Endothelial cell of umbilical vein (primary cell): Measurements from ENCODE around the gene DERA. TPM values are rescaled to one million over a fixed set of nuclear protein-coding genes. Genes with fewer than 3 reads are reported as not detected.

Source experiments
- BruUV-seq: library from RNA; stranded (reverse); fragments of 400-500 nt; replicated peaks from 2 replicates; lab custom pipeline; 2021; lab: Mats Ljungman, UMichigan
- CTCF ChIA-PET: fragments of 300-600, 350-600 bp; sonication (Branson Sonifier 250); formaldehyde crosslinking; loops from one replicate; lab custom pipeline; 2021; ENCODE audit warnings: antibody characterized with exemption, inconsistent platforms; lab: Charles Lee
- POLR2A ChIA-PET: fragments of 300-600, 350-600 bp; sonication (Branson Sonifier 250); formaldehyde crosslinking; loops from one replicate; lab custom pipeline; 2021; ENCODE audit warnings: antibody characterized with exemption, inconsistent platforms; lab: Charles Lee
- DNase-seq: peaks from one replicate; pipeline ENCODE4 v3.0.0-alpha.2; 2011; ENCODE audit warnings: low read depth, low spot score
- FAIRE-seq: peaks from 2 replicates; lab custom pipeline; 2011; peaks lifted over from hg19 to GRCh38; lab: Jason Lieb, UNC
- H2AFZ ChIP-seq: 2 replicates; pipeline ENCODE4 v1.6.0; 2012; ENCODE audit warnings: low read depth, low read length, control low read depth, inconsistent platforms
- H3K27ac ChIP-seq: 2 replicates; pipeline ENCODE4 v1.5.1; 2011; ENCODE audit warnings: low read depth, mild to moderate bottlenecking, control low read depth, low read length, moderate library complexity; ENCODE audit not compliant: insufficient read depth
- H3K27me3 ChIP-seq, 2 experiments: 2 replicates each; pipeline versions ENCODE4 v1.6.0 to v1.6.1; 2011; ENCODE audit warnings: low read length in 2 of 2, mixed read lengths in 1 of 2; ENCODE audit not compliant: control insufficient read depth in 2 of 2, insufficient read depth in 2 of 2
- H3K36me3 ChIP-seq, 2 experiments: 2 replicates in 1 of 2; 3 replicates in 1 of 2; pipeline ENCODE4 v1.5.1; 2011; ENCODE audit warnings: low read length in 2 of 2, mild to moderate bottlenecking in 1 of 2, moderate library complexity in 1 of 2; ENCODE audit not compliant: control insufficient read depth in 2 of 2, insufficient read depth in 2 of 2; ENCODE audit errors: extremely low read depth in 1 of 2
- H3K4me1 ChIP-seq: 3 replicates; pipeline ENCODE4 v1.5.1; 2011; ENCODE audit warnings: mild to moderate bottlenecking, low read length; ENCODE audit not compliant: control insufficient read depth, insufficient read depth; ENCODE audit errors: extremely low read depth
- H3K4me2 ChIP-seq: 2 replicates; pipeline ENCODE4 v1.6.1; 2011; ENCODE audit warnings: low read length, control low read depth, mixed read lengths; ENCODE audit not compliant: insufficient read depth
- H3K4me3 ChIP-seq, 3 experiments: fragments of 200-600 bp in 1 of 3; sonication (generic), shearing (Covaris generic) in 1 of 3; replicated peaks in 1 of 3; 2 replicates each; pipeline ENCODE4 v1.5.1; 2011 to 2016; ENCODE audit warnings: control low read depth in 3 of 3, low read length in 3 of 3, mild to moderate bottlenecking in 2 of 3, inconsistent platforms in 1 of 3, low read depth in 1 of 3, moderate library complexity in 1 of 3; ENCODE audit not compliant: insufficient read depth in 1 of 3
- H3K79me2 ChIP-seq: 2 replicates; pipeline ENCODE4 v1.6.0; 2012; ENCODE audit warnings: low read length, inconsistent platforms; ENCODE audit not compliant: control insufficient read depth, insufficient read depth
- H3K9ac ChIP-seq: replicated peaks from 2 replicates; pipeline ENCODE3; 2011; ENCODE audit warnings: low read length, control low read depth; ENCODE audit not compliant: insufficient read depth; ENCODE audit errors: extremely low read depth
- H3K9me1 ChIP-seq: replicated peaks from 3 replicates; pipeline ENCODE4 v1.6.0; 2011; ENCODE audit warnings: mild to moderate bottlenecking, low read length; ENCODE audit not compliant: control insufficient read depth, insufficient read depth; ENCODE audit errors: extremely low read depth
- H3K9me3 ChIP-seq: replicated peaks from 2 replicates; pipeline ENCODE4 v1.5.1; 2012; ENCODE audit warnings: low read length, inconsistent platforms; ENCODE audit not compliant: control insufficient read depth, insufficient read depth
- H4K20me1 ChIP-seq: replicated peaks from 2 replicates; pipeline ENCODE3; 2011; ENCODE audit warnings: mild to moderate bottlenecking, low read length; ENCODE audit not compliant: control insufficient read depth, insufficient read depth; ENCODE audit errors: extremely low read depth
- CTCF ChIP-seq, 2 donors: IDR thresholded peaks; 1 replicate in 1 of 2; 2 replicates in 1 of 2; pipeline ENCODE4 v1.5.1; 2011; ENCODE audit warnings: low read length in 2 of 2, mild to moderate bottlenecking in 2 of 2, moderate library complexity in 2 of 2, control low read depth in 1 of 2, inconsistent platforms in 1 of 2, low read depth in 1 of 2; ENCODE audit not compliant: insufficient read depth in 1 of 2; ENCODE audit errors: extremely low read depth in 1 of 2
- EZH2 ChIP-seq: IDR thresholded peaks from 2 replicates; pipeline ENCODE4 v1.6.1; 2012; ENCODE audit warnings: borderline replicate concordance, low read depth, mild to moderate bottlenecking, moderate library complexity, low read length, inconsistent platforms; ENCODE audit not compliant: severe bottlenecking
- FOS ChIP-seq: IDR thresholded peaks from 2 replicates; pipeline ENCODE4 v1.6.1; 2011; ENCODE audit warnings: mild to moderate bottlenecking, low read length, moderate library complexity, borderline replicate concordance; ENCODE audit not compliant: insufficient read depth
- JUN ChIP-seq: IDR thresholded peaks from 2 replicates; pipeline ENCODE4 v1.6.1; 2011; ENCODE audit warnings: borderline replicate concordance, low read depth; ENCODE audit not compliant: insufficient read length, insufficient read depth
- MAX ChIP-seq: IDR thresholded peaks from 2 replicates; pipeline ENCODE4 v1.6.1; 2011; ENCODE audit not compliant: insufficient read depth, insufficient read length
- MYC ChIP-seq: IDR thresholded peaks from one replicate; pipeline ENCODE4 v1.6.1; 2011; ENCODE audit warnings: mild to moderate bottlenecking, low read depth, low read length
- POLR2AphosphoS5 ChIP-seq: IDR thresholded peaks from 2 replicates; pipeline ENCODE4 v1.6.1; 2012; ENCODE audit warnings: low read depth, mild to moderate bottlenecking, control low read depth, low read length, moderate library complexity; ENCODE audit not compliant: insufficient read depth
- dilution Hi-C: fragments of 300-500 bp; cut with MboI; formaldehyde crosslinking; loops from one replicate; pipeline ENCODE4 v1.15.0; 2019; ENCODE audit warnings: low sequenced_read_pairs; ENCODE audit not compliant: extremely low pct_ligation_motif_present
- intact Hi-C: fragments of 100-400 bp; cut with micrococcal nuclease; formaldehyde crosslinking; loops from one replicate; pipeline ENCODE4 v1.10.0; 2022
- polyA plus RNA-seq, 4 experiments: library from polyadenylated mRNA; depleted of rRNA in 3 of 4; stranded (reverse) in 3 of 4; unstranded in 1 of 4; fragments of >200 nt; gene quantifications; 2 replicates each; pipeline versions ENCODE4 v1.2.1 to v1.2.3, GENCODE V29; 2011 to 2012; ENCODE audit warnings: missing spikeins in 1 of 4
- total RNA-seq: library from RNA; stranded (reverse); gene quantifications from 2 replicates; pipeline ENCODE4 v1.2.3, GENCODE V29; 2021

The DERA gene
- total and polyA plus RNA-seq, 2 donors (not counting 3 experiments of a cell fraction or from before 2014, with no cell fraction given) = 19.8 to 41.5 TPM

DNA sequence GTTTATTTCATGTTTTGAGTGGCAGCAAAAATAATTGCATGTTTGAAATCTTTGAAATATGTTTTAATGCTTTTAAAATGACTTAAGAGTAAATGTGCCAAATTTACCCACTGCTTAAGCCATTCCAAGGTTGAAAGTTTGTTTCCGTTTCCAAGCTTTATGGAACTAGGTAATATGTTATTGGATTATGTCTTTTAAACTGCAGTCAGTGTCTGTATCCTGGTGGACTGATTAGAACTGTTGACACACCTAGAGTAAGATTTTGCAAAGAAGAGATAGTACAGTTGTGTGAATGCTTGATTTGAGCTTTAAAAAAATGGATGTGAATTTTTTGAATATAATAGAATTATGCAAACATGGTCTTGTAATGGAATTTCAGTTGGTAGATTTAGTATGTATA, 135.1 kb downstream of the DERA start:
- Histone ChIP-seq H3K79me2 (no peaks in the 10 kb centered on the region), H3K27ac (no peak overlapping the region), H3K4me3 (no peak overlapping the region), H4K20me1 (no peaks in the 10 kb centered on the region), H2AFZ (no peak overlapping the region), H3K36me3 (no peaks in the 10 kb centered on the region), H3K9me3 (no peaks in the 10 kb centered on the region), H3K27me3 (no peaks in the 10 kb centered on the region), H3K9me1 (no peaks in the 10 kb centered on the region), H3K9ac (no peak overlapping the region), H3K4me2 (no peak overlapping the region), H3K4me1 (no peaks in the 10 kb centered on the region)
- POLR2A ChIA-PET = no interaction called here
- no TSS peak for BruUV-seq
- intact Hi-C loops = no loop called here
- DNase-seq (no peak), FAIRE-seq (no peak)
- CTCF ChIA-PET = interaction anchor here (1.3 kb wide), 1 partner anchor 10 kb away, joined by 3 read pairs; no protein-coding TSS in a partner anchor
- dilution Hi-C loops = no loop called here
- no peak for TF ChIP-seq MAX
- TF ChIP-seq EZH2 = no peak
- no peak for TF ChIP-seq MYC
- no peak for TF ChIP-seq CTCF (IDR thresholded peaks at IDR 0.05; ENCODE audit: extremely low read depth in 1 of 2, insufficient read depth in 1 of 2, low read depth in 1 of 2, low read length in 2 of 2)
- no peak for TF ChIP-seq JUN
- TF ChIP-seq FOS = no peak
- TF ChIP-seq POLR2AphosphoS5 = no peak
